Mesendoderm (in vitro differentiated cells): ENCODE data around the gene PRKAR1B.

Experiments used
- DNase-seq: peaks from one replicate; pipeline ENCODE4 v3.0.0; 2013
- H2AK5ac ChIP-seq: 2 replicates; pipeline ENCODE4 v1.6.1; 2013; ENCODE audit warnings: low read length, inconsistent platforms
- H2BK120ac ChIP-seq: 2 replicates; pipeline ENCODE4 v1.6.1; 2013; ENCODE audit warnings: low read depth, mild to moderate bottlenecking, low read length, moderate library complexity, mixed read lengths
- H2BK15ac ChIP-seq: replicated peaks from 2 replicates; pipeline ENCODE4 v1.6.1; 2013; ENCODE audit warnings: low read depth, mild to moderate bottlenecking, moderate library complexity
- H2BK5ac ChIP-seq: 2 replicates; pipeline ENCODE4 v1.6.1; 2013; ENCODE audit warnings: low read length, inconsistent platforms
- H3K18ac ChIP-seq: 2 replicates; pipeline ENCODE4 v1.6.1; 2013; ENCODE audit warnings: mild to moderate bottlenecking, low read length, mixed read lengths
- H3K23ac ChIP-seq: one replicate; pipeline ENCODE4 v1.6.1; 2013; ENCODE audit warnings: low read length
- H3K27ac ChIP-seq: 2 replicates; pipeline ENCODE4 v1.5.1; 2013; ENCODE audit warnings: low read depth, mild to moderate bottlenecking, inconsistent platforms, low read length, moderate library complexity
- H3K27me3 ChIP-seq: 2 replicates; pipeline ENCODE4 v1.6.1; 2013; ENCODE audit warnings: low read length, control low read depth, mild to moderate bottlenecking, inconsistent platforms; ENCODE audit not compliant: insufficient read depth, poor library complexity
- H3K36me3 ChIP-seq: 2 replicates; pipeline ENCODE4 v1.6.1; 2013; ENCODE audit warnings: low read length, inconsistent platforms; ENCODE audit not compliant: control insufficient read depth, insufficient read depth
- H3K4ac ChIP-seq: one replicate; pipeline ENCODE4 v1.6.1; 2013; ENCODE audit warnings: low read depth, mild to moderate bottlenecking, low read length, moderate library complexity
- H3K4me1 ChIP-seq: 2 replicates; pipeline ENCODE4 v1.6.1; 2013; ENCODE audit warnings: low read depth, low read length, inconsistent platforms; ENCODE audit not compliant: control insufficient read depth
- H3K4me2 ChIP-seq: 2 replicates; pipeline ENCODE4 v1.6.1; 2013; ENCODE audit warnings: low read length
- H3K4me3 ChIP-seq: 2 replicates; pipeline ENCODE4 v1.5.1; 2013; ENCODE audit warnings: mild to moderate bottlenecking, low read length
- H3K56ac ChIP-seq: one replicate; pipeline ENCODE4 v1.6.1; 2013; ENCODE audit warnings: low read length
- H3K79me1 ChIP-seq: 2 replicates; pipeline ENCODE4 v1.6.1; 2013; ENCODE audit warnings: low read length, inconsistent platforms
- H3K79me2 ChIP-seq: 2 replicates; pipeline ENCODE4 v1.6.1; 2013; ENCODE audit warnings: mild to moderate bottlenecking, low read length; ENCODE audit not compliant: control insufficient read depth, insufficient read depth
- H3K9ac ChIP-seq: 2 replicates; pipeline ENCODE4 v1.6.1; 2013; ENCODE audit warnings: low read length, inconsistent platforms
- H4K5ac ChIP-seq: one replicate; pipeline ENCODE4 v1.6.1; 2013; ENCODE audit warnings: low read length
- H4K8ac ChIP-seq: one replicate; pipeline ENCODE4 v1.6.1; 2013; ENCODE audit warnings: low read depth, mild to moderate bottlenecking, control low read depth, low read length, moderate library complexity
- WGBS: extraction: QIAGEN DNeasy Blood & Tissue Kit; methylation state at CpG from one replicate; pipeline ENCODE4 v1.1.7; 2013; ENCODE audit warnings: low lambda C conversion rate, missing lambda C conversion rate; ENCODE audit not compliant: insufficient coverage; ENCODE audit errors: extremely low coverage; 5-methylcytosine and 5-hydroxymethylcytosine counted together

PRKAR1B gene

GRCh38 chr7:706721-707120 is 20.4 kb downstream of the PRKAR1B start:
- Histone ChIP-seq H3K23ac (no peak overlapping the region), H4K5ac (no peak overlapping the region), H3K79me1 (no peaks in the 10 kb centered on the region), H2BK15ac (no peak overlapping the region), H2BK5ac (no peak overlapping the region), H3K27me3 (no peaks in the 10 kb centered on the region), H3K4me2 (no peak overlapping the region), H3K56ac (no peak overlapping the region), H2AK5ac (no peak overlapping the region), H3K79me2 (no peaks in the 10 kb centered on the region), H3K4me3 (no peak overlapping the region), H2BK120ac (no peak overlapping the region), H3K27ac (no peak overlapping the region), H3K18ac (no peak overlapping the region), H3K36me3 (no peaks in the 10 kb centered on the region), H3K4ac (no peak overlapping the region), H3K4me1 (no peaks in the 10 kb centered on the region), H3K9ac (no peak overlapping the region), H4K8ac (no peak overlapping the region)
- no peak for DNase-seq
- WGBS, result no CpG with 5 or more reads among the region's 7 CpGs

DNA sequence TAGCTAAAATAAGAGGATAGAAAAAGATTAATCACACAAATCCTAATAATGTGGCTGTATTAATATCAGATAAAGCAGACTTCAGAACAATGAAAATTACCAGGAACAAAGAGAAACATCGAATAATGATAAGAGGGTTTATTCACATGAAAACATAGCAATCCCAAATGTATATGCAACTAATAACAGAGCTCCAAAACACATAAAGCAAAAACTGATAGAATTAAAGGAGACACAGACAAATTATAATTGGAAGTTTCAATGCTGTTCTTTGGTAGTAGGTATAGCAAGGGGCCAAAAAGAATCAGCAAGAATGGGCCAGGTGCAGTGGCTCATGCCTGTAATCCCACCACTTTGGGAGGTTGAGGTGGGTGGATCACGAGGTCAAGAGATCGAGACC is 24.0 kb downstream of the PRKAR1B start:
- Histone ChIP-seq H3K27me3 (no peaks in the 10 kb centered on the region), H3K9ac (no peak overlapping the region), H3K79me1 (no peaks in the 10 kb centered on the region), H3K79me2 (no peaks in the 10 kb centered on the region), H2BK120ac (no peak overlapping the region), H4K8ac (no peak overlapping the region), H3K36me3 (no peaks in the 10 kb centered on the region), H2BK15ac (no peak overlapping the region), H3K56ac (no peak overlapping the region), H2BK5ac (no peak overlapping the region), H2AK5ac (no peak overlapping the region), H3K23ac (no peak overlapping the region), H3K4ac (no peak overlapping the region), H3K4me1 (no peaks in the 10 kb centered on the region), H4K5ac (no peak overlapping the region), H3K27ac (no peak overlapping the region), H3K18ac (no peak overlapping the region), H3K4me2 (no peak overlapping the region), H3K4me3 (no peak overlapping the region)
- WGBS, result no CpG with 5 or more reads among the region's 3 CpGs
- DNase-seq, result no peak

- H3K23ac ChIP-seq, result no peak overlapping the region
- H3K36me3 ChIP-seq, result no peaks in the 10 kb centered on the region
- H3K18ac ChIP-seq, result no peak overlapping the region
- no CpG with 5 or more reads among the region's 4 CpGs for WGBS
- no peak overlapping the region for H3K27ac ChIP-seq
- no peak overlapping the region for H3K4ac ChIP-seq
- no peak overlapping the region for H3K9ac ChIP-seq
- no peak overlapping the region for H2BK120ac ChIP-seq
- H3K79me2 ChIP-seq, result no peaks in the 10 kb centered on the region
- H2BK15ac ChIP-seq, result no peak overlapping the region
- no peak overlapping the region for H2AK5ac ChIP-seq
- DNase-seq, result no peak
- no peak overlapping the region for H4K8ac ChIP-seq
- no peak overlapping the region for H3K56ac ChIP-seq
- H3K4me1 ChIP-seq, result no peaks in the 10 kb centered on the region
- H3K79me1 ChIP-seq, result no peaks in the 10 kb centered on the region
- no peaks in the 10 kb centered on the region for H3K27me3 ChIP-seq
- H4K5ac ChIP-seq, result no peak overlapping the region
- no peak overlapping the region for H3K4me2 ChIP-seq
- no peak overlapping the region for H3K4me3 ChIP-seq
- no peak overlapping the region for H2BK5ac ChIP-seq
Observed at GRCh38 chr7:701086-701671, 25.9 kb downstream of the PRKAR1B start.

- H3K36me3 ChIP-seq, result no peaks in the 10 kb centered on the region
- no peak overlapping the region for H3K4me2 ChIP-seq
- no peak overlapping the region for H3K4ac ChIP-seq
- no peak overlapping the region for H4K8ac ChIP-seq
- H3K56ac ChIP-seq, result no peak overlapping the region
- no peak overlapping the region for H2AK5ac ChIP-seq
- no peak overlapping the region for H3K27ac ChIP-seq
- H3K79me2 ChIP-seq, result no peaks in the 10 kb centered on the region
- H3K23ac ChIP-seq, result peak overlapping the region; percentile 45
- no peaks in the 10 kb centered on the region for H3K79me1 ChIP-seq
- no peak overlapping the region for H3K9ac ChIP-seq
- WGBS, result no CpG with 5 or more reads among the region's 17 CpGs
- H3K4me3 ChIP-seq, result no peak overlapping the region
- H2BK120ac ChIP-seq, result no peak overlapping the region
- no peaks in the 10 kb centered on the region for H3K4me1 ChIP-seq
- no peak overlapping the region for H2BK5ac ChIP-seq
- no peak overlapping the region for H3K18ac ChIP-seq
- DNase-seq, result no peak
- H4K5ac ChIP-seq, result no peak overlapping the region
- H2BK15ac ChIP-seq, result no peak overlapping the region
- no peaks in the 10 kb centered on the region for H3K27me3 ChIP-seq
Observed at GRCh38 chr7:699476-700170, 27.5 kb downstream of the PRKAR1B start.

- Histone ChIP-seq H3K27ac (no peak overlapping the region), H2BK15ac (no peak overlapping the region), H3K23ac (peak overlapping the region; percentile 45), H2BK5ac (no peak overlapping the region), H2AK5ac (no peak overlapping the region), H3K27me3 (no peaks in the 10 kb centered on the region), H3K56ac (no peak overlapping the region), H3K79me1 (no peaks in the 10 kb centered on the region), H3K4me3 (no peak overlapping the region), H3K79me2 (no peaks in the 10 kb centered on the region), H4K5ac (no peak overlapping the region), H4K8ac (no peak overlapping the region), H3K4me1 (no peaks in the 10 kb centered on the region), H2BK120ac (no peak overlapping the region), H3K36me3 (no peaks in the 10 kb centered on the region), H3K4ac (no peak overlapping the region), H3K18ac (no peak overlapping the region), H3K9ac (no peak overlapping the region), H3K4me2 (no peak overlapping the region)
- no CpG with 5 or more reads among the region's 23 CpGs for WGBS
- DNase-seq, result no peak
Observed at GRCh38 chr7:698515-699475, 28.3 kb downstream of the PRKAR1B start.
